GM19099 (cell line): ENCODE results near the gene SLC10A7.

Experiments
- POLR2A ChIP-seq: IDR thresholded peaks from 3 replicates; pipeline ENCODE4 v1.6.1; 2011; ENCODE audit warnings: low read depth; ENCODE audit not compliant: insufficient read length; ENCODE audit errors: extremely low read depth

SLC10A7 gene

DNA sequence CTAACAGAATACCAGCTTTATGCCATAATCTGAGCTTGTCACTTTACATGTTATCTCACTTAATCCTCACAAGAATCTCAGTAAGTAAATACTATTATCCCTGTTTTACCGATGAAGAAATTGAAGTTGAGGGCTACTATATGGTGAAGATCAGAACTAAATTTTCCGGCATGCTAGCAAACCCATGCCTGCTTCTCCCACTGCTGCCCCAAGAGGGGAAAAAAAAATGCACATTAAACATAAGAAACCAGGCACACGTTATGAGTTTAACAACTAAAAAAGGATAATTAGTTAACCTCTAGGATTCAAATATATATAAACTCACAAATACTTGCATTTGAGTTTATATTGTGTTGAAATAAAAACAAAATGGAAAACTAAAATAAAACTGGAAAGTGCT lies 10.8 kb downstream of the SLC10A7 start:
- TF ChIP-seq POLR2A: no peak

DNA sequence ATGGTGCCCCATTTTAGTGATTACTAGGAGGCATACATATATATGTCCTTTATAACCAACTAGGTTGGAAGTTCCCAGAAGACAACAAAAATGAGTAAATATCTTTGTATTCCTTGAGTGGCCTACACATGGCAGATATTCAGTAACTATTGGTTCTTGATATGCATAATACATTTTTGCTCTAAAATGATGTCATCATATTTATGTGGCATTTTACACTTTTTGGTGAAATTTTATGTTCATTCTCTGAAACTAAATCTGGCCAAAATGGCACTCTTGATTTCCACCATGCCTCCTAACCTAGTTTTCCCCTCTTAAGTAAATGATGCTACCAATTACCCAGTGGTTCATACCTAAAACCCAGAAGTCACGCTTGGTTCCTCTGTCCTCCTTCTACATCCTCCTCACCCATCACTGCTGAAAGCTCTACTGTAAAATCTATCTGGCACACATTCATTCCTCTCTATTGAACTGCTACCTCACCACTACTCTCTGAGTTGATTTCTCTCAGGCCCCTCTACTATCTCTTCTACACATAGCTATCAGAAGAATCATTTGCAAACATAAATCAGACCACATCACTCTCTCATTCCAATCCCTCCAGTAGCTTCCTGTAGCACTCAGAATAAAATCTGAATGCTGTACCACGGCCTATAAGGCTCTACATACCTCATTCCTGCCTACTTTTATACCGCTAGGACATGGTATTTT lies 13.4 kb downstream of the SLC10A7 start:
- TF ChIP-seq POLR2A: no peak

- no peak for TF ChIP-seq POLR2A
These were observed 14.1 kb downstream of the SLC10A7 start for GRCh38 chr4:146507632-146508031.

DNA sequence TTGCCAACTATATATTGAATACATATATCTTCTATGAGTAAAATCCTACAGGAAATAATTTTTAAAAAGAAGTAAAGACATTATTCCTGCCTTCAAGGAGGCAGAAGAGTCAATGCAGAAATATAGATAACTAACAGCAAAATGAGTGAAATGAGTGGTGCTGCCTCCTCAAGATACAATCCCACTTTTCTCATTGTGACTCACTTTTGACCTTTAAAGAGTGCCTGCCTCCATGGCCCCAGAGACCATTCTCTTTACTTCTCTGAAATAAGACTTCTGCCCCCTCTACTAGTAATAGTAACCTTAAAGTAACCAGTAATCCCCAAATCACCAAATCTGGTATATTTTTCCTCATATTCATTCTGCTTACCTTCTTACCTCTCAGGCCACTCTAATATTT lies 15.5 kb downstream of the SLC10A7 start:
- TF ChIP-seq POLR2A: no peak

GRCh38 chr4:146500216-146500615 lies 21.5 kb downstream of the SLC10A7 start:
- TF ChIP-seq POLR2A: no peak

- no peak for TF ChIP-seq POLR2A
These were observed 23.4 kb downstream of the SLC10A7 start for GRCh38 chr4:146498291-146498690.

DNA sequence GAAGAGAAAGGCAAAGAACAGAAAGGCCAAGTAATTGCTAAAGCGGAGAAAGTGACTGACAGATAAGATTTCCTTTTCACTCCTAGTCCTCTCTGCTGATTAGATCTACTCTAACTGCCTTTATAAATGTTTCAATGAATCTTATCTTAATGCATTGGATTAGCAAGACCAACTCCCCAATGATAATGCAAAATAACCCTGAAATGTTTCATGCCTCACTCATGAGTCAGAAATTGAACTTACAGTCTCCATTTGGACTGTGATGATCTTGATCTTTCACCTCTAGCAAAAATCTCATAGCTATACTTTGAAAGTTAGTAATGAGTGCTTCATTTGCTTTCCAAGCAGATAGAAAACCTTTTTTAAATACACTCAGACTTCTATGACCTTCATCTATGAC lies 26.5 kb downstream of the SLC10A7 start:
- TF ChIP-seq POLR2A: no peak

GRCh38 chr4:146494143-146494542 lies 27.6 kb downstream of the SLC10A7 start:
- TF ChIP-seq POLR2A: no peak

DNA sequence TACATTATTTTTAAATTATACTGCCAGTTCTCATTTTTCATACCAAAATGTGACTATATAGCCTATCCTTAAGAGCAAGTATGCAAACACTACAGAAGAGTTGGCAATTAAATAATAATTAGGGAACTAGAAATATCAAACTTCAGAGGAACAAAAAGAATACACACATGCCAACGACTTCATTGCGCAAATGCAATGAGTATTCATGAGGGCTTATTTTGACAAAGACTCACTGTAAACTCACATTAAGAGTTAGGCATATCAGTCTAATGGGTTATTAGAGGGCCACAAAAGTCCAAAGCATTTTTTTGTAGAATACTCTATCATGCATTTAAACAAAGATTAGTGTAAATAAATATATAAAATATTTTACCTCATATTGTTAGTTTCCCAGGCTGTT lies 31.6 kb downstream of the SLC10A7 start:
- no peak for TF ChIP-seq POLR2A

- no peak for TF ChIP-seq POLR2A
These were observed 33.1 kb downstream of the SLC10A7 start for GRCh38 chr4:146488495-146489174.

GRCh38 chr4:146486565-146486964 lies 35.2 kb downstream of the SLC10A7 start:
- no peak for TF ChIP-seq POLR2A

- TF ChIP-seq POLR2A: no peak
These were observed 35.8 kb downstream of the SLC10A7 start for GRCh38 chr4:146485968-146486367.

DNA sequence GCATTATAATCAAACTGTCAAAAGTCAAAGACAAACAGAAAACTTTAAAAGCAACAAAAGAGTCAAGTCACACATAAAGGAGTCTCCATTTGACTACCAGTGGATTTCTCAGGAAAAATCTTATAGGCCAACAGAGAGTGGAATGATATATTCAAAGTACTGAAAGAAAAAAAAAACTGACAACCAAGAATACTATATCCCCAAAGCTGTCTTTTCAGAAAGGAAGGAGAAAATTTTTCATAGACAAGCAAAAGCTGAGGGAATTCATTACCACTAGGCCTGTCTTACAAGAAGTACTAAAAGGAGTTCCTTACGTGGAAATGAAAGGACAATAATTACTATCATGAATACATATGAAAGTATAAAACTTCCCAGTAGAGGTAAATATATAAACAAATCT lies 39.0 kb downstream of the SLC10A7 start:
- no peak for TF ChIP-seq POLR2A

GRCh38 chr4:146481246-146481645 lies 40.5 kb downstream of the SLC10A7 start:
- TF ChIP-seq POLR2A: no peak

DNA sequence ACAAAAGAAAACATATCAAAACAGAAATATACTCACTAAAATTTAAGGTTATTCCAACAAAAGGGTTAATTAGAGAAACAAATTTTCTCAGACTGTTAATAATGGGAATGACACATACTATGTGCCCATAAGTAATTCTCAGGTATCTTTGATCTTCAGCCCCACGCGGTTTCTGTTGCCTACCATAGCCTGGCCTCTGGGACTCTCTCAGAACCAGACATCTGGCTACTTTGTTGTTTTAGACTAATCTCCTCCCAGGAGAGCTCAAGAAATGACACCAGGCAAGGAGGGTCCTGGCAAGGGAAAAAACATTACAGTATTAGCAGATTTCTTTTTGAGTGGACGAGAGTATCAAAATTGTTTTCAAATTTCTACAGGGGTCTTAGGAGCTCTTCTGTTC lies 43.7 kb downstream of the SLC10A7 start:
- no peak for TF ChIP-seq POLR2A

- no peak for TF ChIP-seq POLR2A
These were observed 44.7 kb downstream of the SLC10A7 start for GRCh38 chr4:146477054-146477453.

DNA sequence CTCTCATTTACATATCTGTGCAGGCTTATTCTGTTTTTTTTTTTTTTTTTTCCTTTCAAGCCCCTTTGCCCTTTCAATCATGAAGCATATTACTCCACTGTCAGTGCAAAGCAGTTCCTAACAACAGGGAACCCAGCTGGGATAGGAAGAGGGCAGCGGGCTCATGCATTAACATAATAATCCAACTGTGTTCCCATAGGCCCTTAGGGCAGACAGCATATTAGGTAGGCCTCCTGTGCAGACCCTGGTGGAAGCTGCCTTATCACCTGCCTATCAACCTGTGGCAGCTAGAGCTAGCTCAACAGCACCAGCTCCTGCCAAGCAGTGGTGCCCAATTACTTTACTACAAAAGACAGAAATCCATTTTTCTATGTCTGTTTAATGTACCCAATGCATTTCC lies 49.3 kb downstream of the SLC10A7 start:
- TF ChIP-seq POLR2A: no peak

DNA sequence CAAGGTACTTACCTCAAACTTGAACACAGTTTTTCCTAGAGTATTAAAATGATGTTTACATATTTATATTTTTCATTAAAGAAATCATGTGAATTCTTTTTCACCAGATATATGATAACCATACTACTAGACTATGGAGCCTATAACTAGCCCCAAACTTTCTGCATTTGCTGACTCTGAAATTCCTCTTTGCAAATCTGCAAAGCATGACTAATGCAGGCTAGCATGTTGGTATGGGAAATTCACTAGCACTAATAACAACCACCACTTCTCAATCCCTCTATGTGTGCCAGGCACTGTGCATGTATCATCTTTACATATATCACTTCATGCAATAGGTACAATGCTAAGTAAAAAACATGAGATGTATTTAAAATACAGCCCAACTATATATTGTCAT lies 51.1 kb downstream of the SLC10A7 start:
- no peak for TF ChIP-seq POLR2A

GRCh38 chr4:146469022-146469421 lies 52.7 kb downstream of the SLC10A7 start:
- TF ChIP-seq POLR2A: no peak
